Osteocyte (in vitro differentiated cells): ENCODE results near the gene RBMS1. TPM values are rescaled to one million over a fixed set of nuclear protein-coding genes. Genes with fewer than 3 reads are reported as not detected.

Experiments used
- DNase-seq: peaks from one replicate; pipeline ENCODE4 v3.0.0; 2021; ENCODE audit warnings: mixed read lengths; ENCODE audit not compliant: unreplicated experiment; ENCODE audit errors: extremely low spot score
- H3K27ac Mint-ChIP-seq: one replicate; pipeline ENCODE4 v1.8.0; 2021; ENCODE audit warnings: mild to moderate bottlenecking, mixed read lengths; ENCODE audit not compliant: unreplicated experiment
- H3K27me3 Mint-ChIP-seq: one replicate; pipeline ENCODE4 v1.8.0; 2021; ENCODE audit warnings: mixed read lengths; ENCODE audit not compliant: unreplicated experiment
- H3K36me3 Mint-ChIP-seq: one replicate; pipeline ENCODE4 v1.8.0; 2021; ENCODE audit warnings: mixed read lengths; ENCODE audit not compliant: unreplicated experiment
- H3K4me1 Mint-ChIP-seq: one replicate; pipeline ENCODE4 v1.8.0; 2021; ENCODE audit warnings: mixed read lengths; ENCODE audit not compliant: unreplicated experiment
- H3K4me3 Mint-ChIP-seq: one replicate; pipeline ENCODE4 v1.8.0; 2021; ENCODE audit warnings: mild to moderate bottlenecking, moderate library complexity, mixed read lengths; ENCODE audit not compliant: unreplicated experiment
- H3K9me3 Mint-ChIP-seq: one replicate; pipeline ENCODE4 v1.8.0; 2021; ENCODE audit warnings: mixed read lengths; ENCODE audit not compliant: unreplicated experiment
- total RNA-seq: library from RNA; stranded (reverse); gene quantifications from 2 replicates; pipeline ENCODE4 v1.2.1, GENCODE V29; 2021
- TF ChIP-seq, protein P1 (sequence below): fragments of 200-600 bp; sonication (generic); IDR thresholded peaks from 2 replicates; pipeline ENCODE4 v1.5.0; 2021; ENCODE audit warnings: antibody characterized with exemption, mild to moderate bottlenecking, moderate library complexity

Gene RBMS1
- total RNA-seq, 1 donor from 2014 or later = 169 TPM

DNA sequence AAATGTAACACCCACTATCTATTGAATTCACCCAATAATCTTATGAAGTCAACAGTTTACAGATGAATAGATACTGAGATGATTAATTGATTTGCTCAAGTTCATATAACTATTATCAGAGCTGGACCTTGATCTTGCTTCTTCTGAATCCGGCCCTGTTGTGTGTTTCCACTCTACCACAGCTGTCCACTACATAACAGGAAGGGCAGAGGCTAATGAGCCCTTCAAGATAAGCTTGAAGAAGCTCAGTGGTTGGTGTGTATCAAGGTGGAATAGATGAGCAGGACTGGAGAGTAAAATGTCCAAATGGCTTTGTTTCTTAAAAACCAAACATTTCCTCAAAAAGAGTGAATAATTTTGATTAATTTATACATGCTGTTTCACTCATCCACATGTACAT, 237.1 kb downstream of the RBMS1 start:
- TF ChIP-seq, protein P1, sequence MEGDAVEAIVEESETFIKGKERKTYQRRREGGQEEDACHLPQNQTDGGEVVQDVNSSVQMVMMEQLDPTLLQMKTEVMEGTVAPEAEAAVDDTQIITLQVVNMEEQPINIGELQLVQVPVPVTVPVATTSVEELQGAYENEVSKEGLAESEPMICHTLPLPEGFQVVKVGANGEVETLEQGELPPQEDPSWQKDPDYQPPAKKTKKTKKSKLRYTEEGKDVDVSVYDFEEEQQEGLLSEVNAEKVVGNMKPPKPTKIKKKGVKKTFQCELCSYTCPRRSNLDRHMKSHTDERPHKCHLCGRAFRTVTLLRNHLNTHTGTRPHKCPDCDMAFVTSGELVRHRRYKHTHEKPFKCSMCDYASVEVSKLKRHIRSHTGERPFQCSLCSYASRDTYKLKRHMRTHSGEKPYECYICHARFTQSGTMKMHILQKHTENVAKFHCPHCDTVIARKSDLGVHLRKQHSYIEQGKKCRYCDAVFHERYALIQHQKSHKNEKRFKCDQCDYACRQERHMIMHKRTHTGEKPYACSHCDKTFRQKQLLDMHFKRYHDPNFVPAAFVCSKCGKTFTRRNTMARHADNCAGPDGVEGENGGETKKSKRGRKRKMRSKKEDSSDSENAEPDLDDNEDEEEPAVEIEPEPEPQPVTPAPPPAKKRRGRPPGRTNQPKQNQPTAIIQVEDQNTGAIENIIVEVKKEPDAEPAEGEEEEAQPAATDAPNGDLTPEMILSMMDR = no peak
- Mint-ChIP-seq H3K9me3 (peaks cover 6% of the 10 kb centered on the region), H3K4me1 (peaks cover 66% of the 10 kb centered on the region), H3K27ac (no peak overlapping the region), H3K36me3 (no peaks in the 10 kb centered on the region), H3K4me3 (no peak overlapping the region), H3K27me3 (no peaks in the 10 kb centered on the region)
- no peak for DNase-seq

DNA sequence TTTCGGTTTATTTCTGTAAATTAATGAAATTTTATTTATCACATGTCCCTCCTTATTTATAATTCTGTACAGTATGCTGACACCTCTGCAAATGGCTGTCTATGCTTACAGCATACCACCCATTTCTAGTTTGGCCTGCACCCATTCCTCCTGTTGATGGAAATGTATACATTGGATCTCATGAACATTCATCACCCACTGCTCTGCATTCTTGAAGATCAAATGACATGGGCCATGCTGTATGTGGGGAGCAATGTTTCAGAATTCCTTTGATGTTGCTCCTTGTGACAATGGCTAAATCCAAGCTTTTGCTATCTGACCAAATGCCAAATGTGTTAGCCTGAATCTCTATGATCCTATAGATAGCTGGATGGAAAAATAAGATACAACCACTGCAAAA, 238.2 kb downstream of the RBMS1 start:
- no peak overlapping the region for H3K4me3 Mint-ChIP-seq
- H3K27me3 Mint-ChIP-seq = no peaks in the 10 kb centered on the region
- TF ChIP-seq, protein P1 = no peak
- no peak for DNase-seq
- peaks cover 71% of the 10 kb centered on the region for H3K4me1 Mint-ChIP-seq
- H3K9me3 Mint-ChIP-seq = peaks cover 6% of the 10 kb centered on the region
- no peaks in the 10 kb centered on the region for H3K36me3 Mint-ChIP-seq
- no peak overlapping the region for H3K27ac Mint-ChIP-seq

DNA sequence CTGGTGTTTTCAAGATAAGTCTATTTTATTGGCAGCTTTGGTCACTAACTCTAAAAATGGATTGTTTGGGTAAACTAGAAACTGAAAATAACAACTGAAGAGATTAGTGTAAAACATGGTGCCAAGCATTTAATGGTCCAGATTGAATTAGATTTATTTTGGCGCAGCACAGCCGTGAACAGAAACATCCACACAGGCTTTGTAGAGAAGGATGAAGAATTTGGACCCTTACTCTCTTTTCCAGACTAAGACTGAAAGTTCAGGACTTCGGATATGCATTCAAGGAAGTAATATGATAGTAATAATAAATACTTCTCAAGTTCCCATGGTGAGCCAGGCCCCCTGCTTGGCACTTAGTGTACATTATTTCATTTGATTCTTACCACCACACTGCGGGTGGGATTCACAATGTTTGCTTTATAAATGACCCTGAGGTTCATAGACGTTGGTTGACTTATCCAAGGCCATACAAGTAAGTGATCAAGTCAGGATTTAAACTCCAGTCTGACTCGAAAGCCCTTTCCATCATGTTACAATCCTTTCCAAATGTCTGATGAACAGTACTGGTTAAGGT, 239.3 kb downstream of the RBMS1 start:
- no peaks in the 10 kb centered on the region for H3K36me3 Mint-ChIP-seq
- TF ChIP-seq, protein P1 = no peak
- H3K27me3 Mint-ChIP-seq = no peaks in the 10 kb centered on the region
- peaks cover 6% of the 10 kb centered on the region for H3K9me3 Mint-ChIP-seq
- peaks cover 71% of the 10 kb centered on the region for H3K4me1 Mint-ChIP-seq
- no peak overlapping the region for H3K4me3 Mint-ChIP-seq
- peak overlapping the region; percentile 73 for H3K27ac Mint-ChIP-seq
- no peak for DNase-seq

DNA sequence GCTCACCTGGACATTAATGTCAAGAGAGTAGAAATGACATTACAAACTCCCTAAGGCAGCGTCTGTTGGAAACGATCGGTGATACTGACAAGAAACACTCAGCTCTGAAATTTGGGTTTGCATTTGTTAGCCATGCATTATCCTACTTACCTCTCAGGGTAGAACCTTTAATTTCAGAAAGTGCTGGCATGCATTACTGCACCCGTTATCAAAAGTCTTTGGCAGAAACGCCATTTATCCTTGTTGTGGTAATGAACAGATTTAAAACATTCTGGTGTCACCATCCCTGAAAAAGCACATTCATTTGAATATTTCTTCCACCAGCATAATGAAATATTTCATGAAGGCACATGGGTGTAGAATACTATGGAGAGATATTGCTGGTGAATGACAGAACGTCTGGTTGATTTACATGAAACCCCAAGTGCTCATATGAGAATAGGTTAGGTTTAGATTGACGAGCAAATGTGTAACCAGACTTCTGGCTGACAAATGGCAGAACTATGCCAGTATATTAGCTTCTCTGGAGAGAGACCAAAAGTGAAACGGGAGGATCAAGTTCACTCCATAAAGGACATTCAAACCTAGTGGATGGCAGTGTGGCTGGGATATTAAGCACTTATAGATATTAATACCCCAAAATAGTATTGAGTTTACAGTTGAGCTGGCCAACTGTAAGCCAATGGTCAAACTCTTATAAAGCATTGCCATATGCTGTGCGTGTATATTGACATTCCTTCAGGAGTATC, 240.0 kb downstream of the RBMS1 start:
- H3K27ac Mint-ChIP-seq = peak overlapping the region; percentile 73
- no peaks in the 10 kb centered on the region for H3K36me3 Mint-ChIP-seq
- no peaks in the 10 kb centered on the region for H3K27me3 Mint-ChIP-seq
- peaks cover 6% of the 10 kb centered on the region for H3K9me3 Mint-ChIP-seq
- peaks cover 71% of the 10 kb centered on the region for H3K4me1 Mint-ChIP-seq
- no peak for DNase-seq
- TF ChIP-seq, protein P1 = no peak
- no peak overlapping the region for H3K4me3 Mint-ChIP-seq

DNA sequence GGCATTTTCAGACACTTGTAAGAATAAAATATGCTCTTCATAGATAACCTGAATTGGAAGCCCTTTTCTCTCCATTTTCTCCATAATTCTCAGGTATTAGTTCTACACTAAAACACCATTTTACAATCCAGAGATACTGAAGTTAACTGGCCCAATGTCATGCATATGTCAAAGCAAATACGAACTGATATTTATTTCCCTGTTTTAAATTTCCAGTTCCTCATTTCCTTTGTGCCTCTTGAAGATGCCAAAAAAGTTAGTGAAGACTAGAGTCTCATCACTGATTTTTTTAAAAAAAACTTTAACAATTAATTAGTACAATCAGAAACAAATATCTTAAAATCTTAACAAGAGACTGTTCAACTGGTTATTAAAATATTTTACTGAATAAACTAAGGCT, 240.7 kb downstream of the RBMS1 start:
- DNase-seq = no peak
- Mint-ChIP-seq H3K27me3 (no peaks in the 10 kb centered on the region), H3K4me3 (no peak overlapping the region), H3K9me3 (peaks cover 6% of the 10 kb centered on the region), H3K27ac (peak overlapping the region; percentile 14), H3K36me3 (no peaks in the 10 kb centered on the region), H3K4me1 (peaks cover 64% of the 10 kb centered on the region)
- TF ChIP-seq, protein P1 = no peak
